Stimulated activated CD4-positive, alpha-beta T cell treated with anti-CD3 and anti-CD28 coated beads, TNF-alpha, amount 100 ng/mL, for 48 hours (primary cell): ENCODE measurements around the gene CYBC1.

ENCODE experiments used
- DNase-seq, 3 donors: peaks; one replicate each; pipeline ENCODE4 v3.0.0-alpha.2; 2020; ENCODE audit warnings: low read depth in 3 of 3

CYBC1 gene

DNA sequence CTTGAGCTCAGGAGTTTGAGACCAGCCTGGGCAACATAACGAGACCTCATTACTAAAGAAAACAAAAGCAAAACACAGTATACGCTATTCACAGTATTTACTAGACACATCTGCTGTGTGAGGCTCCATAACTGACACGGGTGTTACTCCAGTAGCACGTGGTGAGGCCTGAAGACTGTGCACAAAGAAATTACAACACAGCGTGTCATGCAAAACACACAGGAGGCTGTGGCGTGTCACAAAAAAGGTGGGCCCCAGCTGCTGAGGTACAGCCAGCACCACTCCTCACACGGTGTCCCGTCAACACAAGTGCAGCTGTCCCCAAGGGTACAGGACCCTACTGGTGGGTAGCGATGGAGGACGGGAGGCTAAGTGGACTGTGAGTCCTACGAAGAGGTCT is 2.7 kb downstream of the CYBC1 start:
- no peak for DNase-seq

DNA sequence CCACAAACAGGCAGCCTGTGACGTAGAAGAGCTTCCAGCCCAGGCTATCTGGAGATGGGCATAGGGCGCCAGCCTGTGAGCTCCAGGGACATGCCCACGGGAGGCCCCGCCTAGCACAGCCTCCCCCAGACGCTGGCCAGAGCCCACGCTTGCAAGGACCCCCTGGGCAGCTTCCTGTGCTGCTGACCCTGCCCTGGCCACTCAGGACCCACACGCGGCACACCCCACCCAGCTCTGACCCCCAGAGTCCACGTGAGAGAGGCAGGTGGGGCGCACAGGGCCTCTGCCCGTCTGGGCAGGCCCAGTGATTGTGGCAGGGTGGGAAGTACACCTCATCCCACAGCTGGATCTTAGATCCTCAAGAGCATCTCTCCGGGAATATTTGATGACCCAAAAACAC is 3.9 kb downstream of the CYBC1 start:
- DNase-seq = no peak

DNA sequence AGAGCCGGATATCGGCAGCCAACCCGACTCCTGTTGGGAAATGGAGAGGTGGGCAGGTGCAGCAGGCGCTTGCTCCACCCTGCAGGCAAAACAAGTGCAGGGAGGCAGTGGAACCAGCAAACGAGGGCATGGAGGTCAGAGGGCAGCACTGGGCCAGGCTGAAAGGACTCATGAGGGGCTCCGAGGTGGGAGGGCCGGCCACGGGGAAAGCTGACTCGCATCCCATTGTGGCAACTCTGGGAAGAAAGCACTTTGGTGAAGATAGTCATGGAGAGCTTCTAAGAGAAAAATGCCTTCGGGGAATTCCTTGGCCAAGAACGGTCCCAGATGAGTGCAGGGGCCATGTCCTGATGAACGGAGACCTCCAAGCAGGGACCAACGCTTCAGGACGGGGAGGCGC is 4.4 kb downstream of the CYBC1 start:
- no peak for DNase-seq

DNA sequence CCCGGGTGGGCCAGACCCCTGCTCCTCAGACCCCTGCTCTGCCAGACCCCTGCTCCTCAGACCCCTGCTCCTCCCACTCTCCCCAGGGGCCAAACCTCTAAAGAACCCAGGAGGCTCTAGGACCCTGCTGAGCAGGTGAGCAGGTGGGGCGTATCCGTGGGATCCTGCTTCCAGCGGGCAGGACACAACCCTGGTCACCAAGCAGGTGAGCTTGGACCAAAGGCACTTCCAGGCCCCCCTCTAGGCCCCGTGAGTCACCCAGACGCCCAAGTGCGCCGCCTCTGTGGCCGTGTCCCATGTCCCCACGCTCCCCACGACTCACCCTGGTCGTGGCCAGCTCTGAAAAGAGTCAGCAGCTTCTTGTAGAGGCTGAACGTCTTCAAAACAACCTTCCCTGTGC is 5.0 kb downstream of the CYBC1 start:
- DNase-seq = no peak

DNA sequence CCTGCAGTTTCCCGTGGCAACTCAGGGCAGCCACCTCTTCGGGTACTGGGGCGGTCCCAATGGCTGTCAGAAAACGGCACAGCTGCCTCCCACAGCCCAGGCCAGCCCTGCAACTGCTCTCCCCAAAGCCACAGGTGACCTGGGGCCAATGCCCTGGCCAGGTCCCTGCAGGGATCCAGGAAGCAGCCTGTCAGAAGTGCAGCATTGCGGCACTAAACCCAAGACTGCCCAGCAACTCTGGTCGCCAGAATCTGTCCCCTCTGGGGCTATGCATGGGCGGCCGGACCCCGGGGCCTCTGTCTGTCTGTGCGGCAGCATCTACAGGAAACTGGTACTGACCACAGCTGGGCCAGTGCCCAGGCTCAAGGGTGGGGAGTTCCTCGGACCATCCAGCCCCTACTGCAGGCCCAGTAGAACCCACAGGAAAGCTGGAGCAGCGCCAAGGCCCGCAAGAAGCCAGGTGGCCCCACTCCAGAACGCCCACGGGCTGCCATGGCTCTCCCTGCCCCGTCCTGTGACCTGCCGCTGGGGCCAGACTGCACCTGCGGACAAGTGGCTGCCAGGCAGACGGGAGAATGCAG is 5.5 kb downstream of the CYBC1 start:
- DNase-seq = no peak

DNA sequence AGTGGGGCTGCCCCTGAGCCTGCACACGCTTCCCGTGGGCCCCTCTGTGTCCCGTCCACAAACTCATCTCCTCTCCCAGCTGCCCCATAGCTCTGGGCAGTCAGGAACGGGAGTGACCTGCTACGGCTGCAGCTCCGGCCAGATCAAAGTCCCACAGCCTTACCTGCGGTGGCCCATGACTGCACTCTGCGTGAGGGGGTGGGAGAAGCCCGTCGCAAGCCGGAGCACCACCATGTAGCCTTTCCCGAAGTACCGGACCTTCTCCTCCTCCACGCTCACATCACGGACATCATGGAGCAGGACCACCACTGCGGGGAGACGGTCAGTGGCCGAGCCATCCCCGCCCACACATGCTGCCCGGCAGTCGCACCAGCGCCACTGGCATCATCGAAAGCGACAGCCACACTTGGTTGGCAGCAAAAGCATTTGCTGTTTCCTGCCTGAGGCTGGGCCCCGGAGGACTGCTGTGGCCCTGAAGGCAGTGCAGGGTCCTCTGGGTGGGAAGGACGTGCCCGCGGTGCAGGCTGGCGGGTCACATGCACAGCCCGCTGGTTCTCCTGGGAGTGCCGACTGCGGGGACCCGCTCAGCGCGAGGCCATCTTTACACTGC is 6.2 kb downstream of the CYBC1 start:
- DNase-seq = no peak

DNA sequence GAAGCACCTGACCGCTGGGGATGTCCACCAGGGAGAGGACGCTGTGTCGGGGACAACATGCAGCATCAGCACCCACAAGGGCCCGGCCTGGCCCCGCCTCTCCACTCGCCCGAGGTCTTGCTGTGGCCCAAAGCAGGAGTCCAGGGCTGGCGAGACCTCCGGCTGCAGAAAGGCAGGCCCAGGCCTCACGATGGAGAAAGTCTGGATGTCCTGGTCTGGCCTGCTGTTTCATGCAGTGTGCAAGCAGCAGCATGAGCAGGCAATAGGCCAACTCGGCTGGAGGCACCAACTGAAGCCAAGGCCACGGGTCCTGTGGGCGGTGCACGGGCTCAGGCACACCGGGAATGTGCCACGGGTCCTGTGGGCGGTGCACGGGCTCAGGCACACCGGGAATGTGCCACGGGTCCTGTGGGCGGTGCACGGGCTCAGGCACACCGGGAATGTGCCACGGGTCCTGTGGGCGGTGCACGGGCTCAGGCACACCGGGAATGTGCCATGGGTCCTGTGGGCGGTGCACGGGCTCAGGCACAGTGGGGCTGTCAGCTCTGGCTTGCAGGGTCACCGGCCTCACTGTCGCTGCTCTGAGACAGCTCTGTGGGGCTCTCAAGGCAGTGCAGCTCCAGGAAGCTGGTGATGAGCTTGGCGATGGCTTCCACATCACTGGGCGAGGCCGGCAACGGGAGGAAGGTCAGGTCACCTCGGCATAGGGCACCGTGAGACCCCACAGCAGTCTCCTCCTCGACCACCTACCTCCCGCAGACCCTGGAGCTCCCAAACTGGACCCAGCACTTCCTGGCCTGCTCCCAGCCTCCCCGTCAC is 6.9 kb downstream of the CYBC1 start:
- no peak for DNase-seq

DNA sequence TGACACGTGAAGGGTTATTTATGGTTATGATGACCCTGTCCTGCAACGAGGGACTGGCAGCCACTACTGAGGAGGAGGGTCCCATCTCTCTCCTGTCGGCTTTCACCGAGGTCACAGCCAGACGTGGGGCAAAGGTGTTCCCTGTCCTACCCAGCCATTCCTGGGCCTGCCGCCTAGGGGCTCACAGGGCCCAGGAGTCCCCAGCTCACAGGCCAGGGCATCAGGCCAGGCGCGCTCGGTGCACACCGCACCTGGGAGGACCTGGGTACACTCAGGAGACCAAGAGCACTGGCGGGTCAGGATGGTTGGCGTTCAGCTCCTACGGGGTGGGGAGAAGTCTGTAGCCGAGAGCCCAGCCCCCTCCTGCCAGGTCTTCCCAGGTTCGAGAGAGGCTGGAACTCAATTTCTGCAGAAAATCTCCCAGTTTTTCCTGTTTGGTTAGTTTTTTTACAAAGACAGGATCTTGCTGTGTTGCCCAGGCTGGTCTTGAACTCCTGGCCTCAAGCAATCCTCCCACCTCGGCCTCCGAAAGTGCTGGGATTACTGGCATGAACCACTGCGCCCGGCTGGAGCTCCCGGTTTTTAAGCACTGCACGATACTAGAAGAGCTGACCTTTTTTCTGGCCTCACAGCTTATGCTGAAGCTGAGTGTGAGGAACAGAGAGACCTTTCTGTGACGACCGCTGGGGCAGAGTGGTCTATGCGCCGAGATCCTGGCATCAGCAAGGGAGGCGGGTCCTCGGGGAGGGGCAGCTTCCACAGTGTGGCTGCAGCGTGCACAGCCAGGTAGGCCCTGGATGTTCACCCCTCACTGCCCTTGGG is 7.7 kb downstream of the CYBC1 start:
- DNase-seq = no peak

DNA sequence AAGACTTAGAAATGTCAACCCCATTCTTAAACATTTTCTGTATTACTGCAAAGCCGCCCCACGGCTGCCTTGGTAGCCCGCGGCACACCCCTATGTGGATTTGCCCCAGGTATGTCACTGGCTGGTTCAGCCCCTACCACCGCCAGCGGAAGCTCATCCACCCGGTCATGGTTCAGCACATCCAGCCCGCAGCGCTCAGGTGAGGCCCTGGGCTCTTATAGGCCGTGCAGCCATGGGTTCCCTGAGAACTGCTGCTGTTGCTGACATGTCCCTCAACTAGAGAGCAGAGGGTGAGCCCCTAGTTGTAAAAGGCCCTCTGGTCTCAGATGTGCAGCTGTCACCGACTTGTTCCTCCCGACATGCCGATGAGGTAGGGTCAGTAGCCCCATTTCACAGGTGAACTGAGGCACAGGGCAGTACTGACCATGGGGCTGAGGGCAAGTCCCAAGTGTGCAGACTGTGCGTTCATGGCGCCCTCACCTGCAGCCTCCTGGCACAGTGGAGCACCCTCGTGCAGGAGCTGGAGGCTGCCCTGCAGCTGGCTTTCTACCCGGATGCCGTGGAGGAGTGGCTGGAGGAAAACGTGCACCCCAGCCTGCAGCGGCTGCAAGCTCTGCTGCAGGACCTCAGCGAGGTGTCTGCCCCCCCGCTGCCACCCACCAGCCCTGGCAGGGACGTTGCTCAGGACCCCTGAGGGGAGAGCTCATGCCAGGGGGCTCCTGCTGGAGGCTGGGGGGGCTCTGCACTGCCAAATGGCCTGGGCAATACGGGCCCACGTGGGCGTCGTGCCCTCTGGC is 8.7 kb downstream of the CYBC1 start:
- DNase-seq = no peak

DNA sequence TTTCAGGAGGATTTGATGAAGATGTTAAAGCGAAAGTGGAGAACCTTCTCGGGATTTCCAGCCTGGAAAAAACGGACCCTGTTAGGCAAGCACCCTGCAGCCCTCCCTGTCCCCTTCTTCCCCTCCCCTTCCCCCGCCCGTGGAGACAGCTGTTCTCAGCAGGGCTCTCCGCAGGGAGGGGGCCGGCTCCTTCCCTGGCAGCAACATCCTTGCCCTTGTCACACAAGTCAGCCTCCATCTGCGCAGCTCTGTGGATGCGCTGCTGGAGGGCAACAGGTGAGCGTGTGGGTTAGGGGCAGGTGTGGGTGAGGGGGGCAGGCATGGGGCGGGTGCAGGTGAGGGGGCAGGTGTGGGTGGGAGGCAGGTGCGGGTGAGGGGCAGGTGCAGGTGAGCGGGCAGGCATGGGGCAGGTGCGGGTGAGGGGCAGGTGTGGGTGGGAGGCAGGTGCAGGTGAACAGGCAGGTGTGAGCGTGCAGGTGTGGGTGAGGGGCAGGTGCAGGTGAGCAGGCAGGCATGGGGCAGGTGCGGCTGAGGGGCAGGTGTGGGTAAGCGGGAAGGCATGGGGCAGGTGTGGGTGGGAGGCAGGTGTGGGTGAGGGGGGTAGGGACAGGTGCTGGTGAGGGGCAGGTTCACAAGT is 9.4 kb downstream of the CYBC1 start:
- DNase-seq = no peak

DNA sequence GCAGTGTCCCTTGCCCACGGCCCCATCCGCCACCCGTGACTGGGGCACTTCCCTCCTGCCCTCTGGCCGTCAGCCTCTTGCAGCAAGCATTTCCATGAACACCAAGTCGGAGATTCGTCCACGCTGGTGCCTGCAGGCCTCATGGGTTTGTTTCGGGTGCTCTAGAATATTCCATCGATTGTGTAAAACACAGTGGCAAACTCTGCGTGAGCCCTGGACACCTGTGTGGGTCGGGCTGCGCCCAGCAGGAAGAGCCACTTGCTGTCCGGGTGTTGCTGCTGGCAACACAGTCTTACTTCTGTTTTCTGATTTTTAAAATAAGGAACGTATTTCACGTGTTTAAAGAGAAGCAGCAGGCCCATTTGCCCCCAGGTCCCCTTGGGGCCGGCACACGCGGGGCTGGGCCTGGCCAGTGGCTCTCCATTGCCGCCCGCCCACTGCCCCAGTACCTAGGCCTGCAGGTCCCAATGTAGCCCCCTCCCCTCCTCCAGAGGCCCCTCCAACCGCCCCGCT is 10.0 kb downstream of the CYBC1 start:
- no peak for DNase-seq

DNA sequence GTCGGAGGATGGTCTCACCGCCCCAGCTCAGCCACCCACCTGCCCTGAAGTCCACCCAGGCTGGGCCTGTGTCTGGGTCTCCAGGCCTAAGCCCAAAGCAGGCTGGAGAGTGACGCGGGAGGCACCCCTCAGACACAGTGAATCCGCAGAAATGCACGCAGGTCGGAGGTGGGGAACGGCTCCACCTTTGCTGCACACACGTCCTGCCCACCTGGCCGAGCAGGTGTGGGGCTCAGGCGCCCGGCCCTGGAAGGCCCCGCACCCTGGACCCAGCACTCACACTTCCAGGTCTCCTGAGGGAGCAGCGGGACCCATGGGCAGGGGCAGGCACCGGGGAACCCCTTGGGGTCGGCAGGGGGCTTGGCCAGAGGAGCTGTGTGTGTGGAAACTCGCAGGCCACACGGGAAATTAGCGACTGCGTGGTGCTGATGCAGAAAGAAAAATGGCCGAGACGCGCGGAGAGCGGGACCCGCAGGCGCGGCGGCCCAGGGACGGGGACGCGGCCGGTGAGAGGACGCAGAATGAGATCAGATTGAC is 10.7 kb downstream of the CYBC1 start:
- DNase-seq = no peak

DNA sequence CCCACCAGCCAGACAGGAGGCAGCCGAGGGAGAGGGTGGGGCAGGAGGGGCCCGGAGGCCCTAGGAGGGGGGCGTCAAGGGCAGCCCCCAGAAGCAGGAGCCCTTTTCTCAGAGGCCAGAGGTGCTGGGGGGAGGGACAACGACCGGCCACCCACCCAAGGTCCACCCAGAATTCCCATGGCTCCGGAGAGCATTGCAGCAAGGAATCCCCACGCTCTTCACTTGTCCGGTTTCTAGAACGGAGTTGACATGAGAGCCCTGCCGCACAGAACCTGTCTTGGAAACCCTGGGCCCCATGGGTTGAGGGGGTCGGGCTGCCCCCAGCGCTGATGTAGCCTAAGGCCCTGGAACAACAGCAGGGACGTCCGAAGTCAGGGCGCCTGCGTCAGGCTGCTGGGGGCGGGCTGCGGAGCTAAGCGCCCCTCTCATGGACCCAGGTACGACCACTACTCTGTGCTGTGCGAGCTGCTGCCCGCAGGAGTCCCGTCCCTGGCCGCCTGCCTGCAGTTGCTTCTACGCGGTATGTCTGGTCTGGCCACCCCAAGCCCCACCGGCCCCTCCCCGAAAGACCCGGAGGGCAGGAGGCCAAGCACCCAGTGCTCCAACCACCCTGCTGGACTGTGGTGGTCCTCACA is 11.2 kb downstream of the CYBC1 start:
- DNase-seq = no peak

DNA sequence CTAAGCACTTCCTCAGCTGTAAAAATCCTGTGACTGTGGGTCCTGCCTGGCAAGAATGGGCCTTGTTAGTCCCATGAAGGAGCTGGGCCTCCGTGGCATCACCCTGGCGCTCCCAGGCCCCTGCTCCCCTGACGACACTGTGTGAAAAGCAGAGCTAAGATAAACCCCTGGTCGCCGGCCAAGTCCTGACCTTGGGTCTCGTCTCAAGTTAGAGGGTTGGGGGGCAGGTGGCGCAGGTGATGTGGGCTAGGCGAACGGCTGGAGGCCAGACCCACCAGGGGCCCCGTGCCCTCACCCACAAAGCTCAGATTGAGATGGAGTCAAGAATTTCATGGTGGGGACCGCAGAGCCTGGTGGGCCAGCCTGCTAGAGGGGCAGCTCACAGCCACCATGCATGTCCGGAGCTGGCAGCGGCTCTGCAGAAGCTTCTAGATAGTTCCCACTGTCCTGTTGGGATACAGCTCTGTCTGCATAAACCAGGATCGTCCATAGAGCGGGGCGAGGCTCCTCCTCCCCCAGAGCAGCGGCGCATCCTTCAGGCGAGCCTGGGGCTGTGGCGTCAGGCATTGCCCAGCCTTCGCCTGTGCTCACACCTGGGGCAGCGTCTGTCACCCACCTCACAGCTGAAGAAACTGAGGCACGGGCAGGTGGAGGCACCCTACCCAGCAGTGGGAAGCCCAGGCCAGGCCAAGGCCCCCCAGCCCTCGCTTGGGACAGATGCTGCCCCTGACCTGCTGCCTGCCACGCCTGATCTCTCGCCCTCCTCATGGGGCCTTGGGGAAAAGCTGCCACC is 12.0 kb downstream of the CYBC1 start:
- no peak for DNase-seq

DNA sequence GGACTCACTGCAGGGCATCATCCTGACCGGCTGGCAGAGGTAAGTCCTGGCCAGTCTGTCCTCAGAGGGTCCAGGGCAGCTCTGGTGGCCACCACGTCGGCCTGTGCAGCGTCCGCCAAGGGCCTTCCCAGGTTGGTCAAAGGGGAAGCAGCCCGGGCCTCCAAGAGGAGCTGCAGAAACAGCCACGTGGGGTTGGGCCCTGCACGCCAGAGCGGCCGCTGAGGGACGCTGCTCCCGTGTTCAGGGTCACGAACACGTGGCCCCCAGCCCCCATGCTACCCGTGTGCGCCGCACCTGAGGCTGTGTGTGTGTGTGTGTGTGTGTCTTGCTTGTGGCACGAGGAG is 13.3 kb downstream of the CYBC1 start:
- no peak for DNase-seq

DNA sequence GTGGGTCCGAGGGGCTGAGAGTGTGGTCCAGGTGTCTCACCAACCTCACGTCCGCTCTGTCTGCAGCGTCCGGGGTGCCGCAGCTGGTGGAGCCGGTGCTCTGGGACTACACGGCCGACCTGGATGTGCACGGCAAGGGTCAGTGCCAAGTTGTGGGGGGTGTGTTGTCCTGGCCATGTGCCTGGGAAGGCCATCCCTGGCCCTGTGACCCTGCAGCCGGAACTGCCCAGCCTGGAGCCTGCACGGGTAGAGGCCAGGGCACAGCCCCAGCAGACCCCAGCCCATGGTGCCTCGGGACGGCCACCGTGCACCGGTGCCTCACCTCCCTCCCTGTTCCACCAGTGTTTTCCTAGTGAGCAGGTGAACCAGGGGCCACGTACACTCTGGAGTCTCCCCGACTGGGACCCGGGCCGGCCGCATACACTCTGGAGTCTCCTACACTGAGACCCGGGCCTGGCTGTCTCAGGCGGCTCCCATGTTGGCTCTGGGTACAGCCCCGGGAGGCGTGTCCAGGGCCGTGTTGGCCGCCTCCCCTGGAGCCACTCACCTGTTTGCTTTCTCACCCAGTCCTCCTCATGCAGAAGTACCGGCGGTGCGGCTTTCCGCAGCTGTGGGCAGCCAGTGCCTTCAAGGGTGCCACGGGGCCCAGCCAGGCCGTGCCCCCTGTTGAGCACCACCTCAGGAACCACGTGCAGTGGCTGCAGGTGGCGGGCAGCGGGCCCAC is 13.8 kb downstream of the CYBC1 start:
- DNase-seq = no peak

DNA sequence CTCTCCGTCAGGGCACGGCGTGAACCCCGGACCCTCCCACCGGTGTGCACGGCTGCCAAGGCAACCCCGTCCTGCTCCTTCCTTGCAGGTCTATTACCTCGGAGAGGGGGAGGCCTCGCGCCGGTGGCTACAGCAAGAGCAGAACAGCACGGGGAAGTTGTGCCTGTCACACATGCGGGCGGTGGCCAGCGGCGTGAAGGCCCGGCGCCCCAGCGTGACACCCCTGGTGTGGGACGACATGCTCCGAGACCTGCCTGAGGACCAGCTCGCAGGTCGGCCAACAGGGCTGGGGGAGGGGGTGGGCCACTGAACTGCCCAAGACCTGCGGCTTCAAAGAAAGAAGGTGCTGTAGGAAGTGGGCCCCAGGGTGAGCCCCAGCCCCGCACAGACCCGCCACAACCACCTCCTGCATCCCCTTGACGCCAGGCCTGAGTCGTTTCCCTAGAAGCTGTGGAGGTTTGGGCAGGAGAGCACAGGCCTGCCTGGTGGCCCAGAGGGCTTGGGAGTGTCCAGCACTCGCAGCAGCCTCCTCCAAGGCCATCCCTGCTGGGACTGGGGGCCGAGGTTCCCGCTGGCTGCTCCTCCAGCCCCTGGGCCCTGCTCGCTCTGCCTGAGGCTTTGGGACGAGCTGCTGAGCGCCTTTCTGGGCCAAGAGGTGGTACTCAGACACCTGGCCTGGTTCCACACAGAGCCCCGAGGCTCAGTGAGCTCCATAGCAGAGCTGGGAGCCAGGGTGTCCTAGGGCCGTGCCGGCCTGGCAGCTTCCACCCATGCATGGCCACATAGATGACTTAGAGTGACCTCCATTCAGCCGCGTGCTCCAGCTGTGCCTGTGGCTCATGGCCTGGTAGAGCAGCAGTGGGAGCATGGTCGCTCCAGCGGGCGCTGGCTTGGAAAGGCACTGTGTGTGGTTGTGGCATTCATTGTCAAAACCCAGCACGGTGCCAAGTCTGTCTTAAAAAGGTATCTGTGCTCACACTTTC is 14.7 kb downstream of the CYBC1 start:
- DNase-seq = no peak

DNA sequence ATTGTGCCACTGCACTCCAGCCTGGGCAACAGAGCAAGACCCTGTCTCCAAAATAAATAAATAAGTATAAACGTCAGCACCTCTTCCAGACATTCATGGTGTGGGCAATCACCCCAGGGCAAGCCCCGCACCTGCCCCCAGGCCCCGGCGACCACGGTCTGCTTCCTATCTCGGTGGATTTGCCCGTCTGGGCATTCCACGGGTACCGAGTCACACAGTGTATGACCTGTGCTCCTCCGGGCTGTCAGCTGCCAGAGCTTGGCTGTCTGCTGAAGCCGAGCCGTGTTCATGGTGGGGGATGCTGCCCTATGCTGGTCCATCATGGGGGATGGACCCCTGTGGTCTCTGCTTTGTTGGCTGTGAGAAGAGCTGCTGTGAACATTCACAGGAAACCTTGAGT is 15.4 kb downstream of the CYBC1 start:
- DNase-seq = no peak
